Spleen (tissue), 7 donors: ENCODE measurements around the gene CPLANE1.

ENCODE experiments used
- POLR2A ChIP-seq, 3 donors: fragments of 450-650 bp; IDR thresholded peaks; one replicate each; pipeline ENCODE4 v1.5.1; 2017; ENCODE audit warnings: antibody characterized with exemption in 3 of 3, mild to moderate bottlenecking in 1 of 3
- TF ChIP-seq, protein P1 (sequence below), 11 experiments: fragments of 200-600 bp in 7 of 11; fragments of 450-650 bp in 4 of 11; sonication (generic) in 4 of 11; IDR thresholded peaks in 8 of 11; conservative IDR thresholded peaks in 3 of 11; 1 replicate in 7 of 11; 2 replicates in 4 of 11; pipeline versions ENCODE4 v1.4.0 to v1.8.0; 2016 to 2021; ENCODE audit warnings: antibody characterized with exemption in 11 of 11, inconsistent platforms in 4 of 11, mild to moderate bottlenecking in 1 of 11
- donor health status: DM: no; HTN: no; CAD: no; lungs with moderate emphysema.
- donor health status: DM: no; HTN: no; CAD: no.
- donor health status: DM: no; HTN: no; CAD: no.

- TF ChIP-seq, protein P1, sequence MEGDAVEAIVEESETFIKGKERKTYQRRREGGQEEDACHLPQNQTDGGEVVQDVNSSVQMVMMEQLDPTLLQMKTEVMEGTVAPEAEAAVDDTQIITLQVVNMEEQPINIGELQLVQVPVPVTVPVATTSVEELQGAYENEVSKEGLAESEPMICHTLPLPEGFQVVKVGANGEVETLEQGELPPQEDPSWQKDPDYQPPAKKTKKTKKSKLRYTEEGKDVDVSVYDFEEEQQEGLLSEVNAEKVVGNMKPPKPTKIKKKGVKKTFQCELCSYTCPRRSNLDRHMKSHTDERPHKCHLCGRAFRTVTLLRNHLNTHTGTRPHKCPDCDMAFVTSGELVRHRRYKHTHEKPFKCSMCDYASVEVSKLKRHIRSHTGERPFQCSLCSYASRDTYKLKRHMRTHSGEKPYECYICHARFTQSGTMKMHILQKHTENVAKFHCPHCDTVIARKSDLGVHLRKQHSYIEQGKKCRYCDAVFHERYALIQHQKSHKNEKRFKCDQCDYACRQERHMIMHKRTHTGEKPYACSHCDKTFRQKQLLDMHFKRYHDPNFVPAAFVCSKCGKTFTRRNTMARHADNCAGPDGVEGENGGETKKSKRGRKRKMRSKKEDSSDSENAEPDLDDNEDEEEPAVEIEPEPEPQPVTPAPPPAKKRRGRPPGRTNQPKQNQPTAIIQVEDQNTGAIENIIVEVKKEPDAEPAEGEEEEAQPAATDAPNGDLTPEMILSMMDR (IDR thresholded peaks at IDR 0.05 in 8 of 11, conservative IDR thresholded peaks at IDR 0.05 in 3 of 11): no peak
- no peak for TF ChIP-seq POLR2A (IDR thresholded peaks at IDR 0.05)
Observed at GRCh38 chr5:37170856-37171255, 78.3 kb downstream of the CPLANE1 start.
